HEK293T (cell line): Measurements from ENCODE around the gene PCDHA12.
"Not testable (repeated sequence)": the region's sequence is repeated elsewhere in the genome, so short reads cannot be mapped to it uniquely, and the experiment has no call there.

Source experiments
- ARNT ChIP-seq: fragments of 450-650 bp; IDR thresholded peaks from 2 replicates; pipeline ENCODE4 v1.6.1; 2017; ENCODE audit warnings: mild to moderate bottlenecking
- BHLHE40 ChIP-seq: fragments of 450-650 bp; IDR thresholded peaks from 2 replicates; pipeline ENCODE4 v1.6.1; 2016; ENCODE audit warnings: mild to moderate bottlenecking, moderate library complexity, borderline replicate concordance
- CTBP1 ChIP-seq: fragments of 450-650 bp; IDR thresholded peaks from 2 replicates; pipeline ENCODE4 v1.6.1; 2016; ENCODE audit warnings: borderline replicate concordance
- ELF4 ChIP-seq: fragments of 450-650 bp; IDR thresholded peaks from 2 replicates; pipeline ENCODE4 v1.6.1; 2017; ENCODE audit warnings: antibody characterized with exemption
- FOXA1 ChIP-seq: fragments of 450-650 bp; IDR thresholded peaks from 2 replicates; pipeline ENCODE4 v1.6.1; 2016; ENCODE audit warnings: mild to moderate bottlenecking
- FOXK2 ChIP-seq: fragments of 450-650 bp; IDR thresholded peaks from 2 replicates; pipeline ENCODE4 v1.6.1; 2016; ENCODE audit warnings: mild to moderate bottlenecking
- L3MBTL2 ChIP-seq: fragments of 450-650 bp; conservative IDR thresholded peaks from 2 replicates; pipeline ENCODE4 v1.6.1; 2016; ENCODE audit warnings: mild to moderate bottlenecking
- NFRKB ChIP-seq: fragments of 450-650 bp; IDR thresholded peaks from 2 replicates; pipeline ENCODE4 v1.6.1; 2016; ENCODE audit warnings: mild to moderate bottlenecking, moderate library complexity
- SP1 ChIP-seq: fragments of 450-650 bp; IDR thresholded peaks from 2 replicates; pipeline ENCODE4 v1.6.1; 2017
- SUZ12 ChIP-seq: fragments of 450-650 bp; IDR thresholded peaks from 2 replicates; pipeline ENCODE4 v1.6.1; 2016; ENCODE audit warnings: mild to moderate bottlenecking
- TARDBP ChIP-seq: fragments of 450-650 bp; IDR thresholded peaks from 2 replicates; pipeline ENCODE4 v1.6.1; 2016

GRCh38 chr5:140876541-140877261 lies 1.6 kb downstream of the PCDHA12 start:
- not testable (repeated sequence) for TF ChIP-seq L3MBTL2, FOXA1, CTBP1, SUZ12, ELF4, FOXK2, NFRKB, SP1, TARDBP, ARNT, BHLHE40
